NCI-H1930 (cell line): Measurements from ENCODE around the gene ELAVL1.

Source experiments
- DNase-seq, 2 experiments: peaks; one replicate each; lab custom pipeline; 2025; lab: John Stamatoyannopoulos, UW

The ELAVL1 gene

GRCh38 chr19:7983995-7984837 is 21.2 kb downstream of the ELAVL1 start:
- no peak for DNase-seq

- no peak for DNase-seq
Observed at GRCh38 chr19:7983286-7983950, 22.0 kb downstream of the ELAVL1 start.

- DNase-seq = no peak
Observed at GRCh38 chr19:7982651-7983099, 22.8 kb downstream of the ELAVL1 start.

- DNase-seq = no peak
Observed at GRCh38 chr19:7982103-7982502, 23.3 kb downstream of the ELAVL1 start.

- DNase-seq = no peak
Observed at GRCh38 chr19:7981661-7982060, 23.8 kb downstream of the ELAVL1 start.

- no peak for DNase-seq
Observed at GRCh38 chr19:7981199-7981598, 24.2 kb downstream of the ELAVL1 start.

GRCh38 chr19:7980635-7981121 is 24.8 kb downstream of the ELAVL1 start:
- DNase-seq = no peak

- no peak for DNase-seq
Observed at GRCh38 chr19:7980168-7980567, 25.3 kb downstream of the ELAVL1 start.

GRCh38 chr19:7979559-7979958 is 25.9 kb downstream of the ELAVL1 start:
- no peak for DNase-seq

GRCh38 chr19:7979011-7979410 is 26.4 kb downstream of the ELAVL1 start:
- DNase-seq = no peak

- DNase-seq = no peak
Observed at GRCh38 chr19:7978179-7978825, 27.1 kb downstream of the ELAVL1 start.

- no peak for DNase-seq
Observed at GRCh38 chr19:7977723-7978040, 27.8 kb downstream of the ELAVL1 start.

- no peak for DNase-seq
Observed at GRCh38 chr19:7977021-7977722, 28.3 kb downstream of the ELAVL1 start.

GRCh38 chr19:7976461-7976860 is 29.0 kb downstream of the ELAVL1 start:
- no peak for DNase-seq

- no peak for DNase-seq
Observed at GRCh38 chr19:7975037-7975436, 30.4 kb downstream of the ELAVL1 start.

GRCh38 chr19:7973883-7974282 is 31.6 kb downstream of the ELAVL1 start:
- no peak for DNase-seq

GRCh38 chr19:7971553-7972520 is 33.6 kb downstream of the ELAVL1 start:
- DNase-seq = no peak

- DNase-seq = peak in 1 of 2 experiments; percentile 13
Observed at GRCh38 chr19:7970716-7971448, 34.6 kb downstream of the ELAVL1 start.

- DNase-seq = no peak
Observed at GRCh38 chr19:7969555-7969939, 35.9 kb downstream of the ELAVL1 start.

GRCh38 chr19:7968796-7969554 is 36.5 kb downstream of the ELAVL1 start:
- DNase-seq = no peak
